ENCODE results near the gene STIMATE.

STIMATE gene

GRCh38 chr3:52811452-52812011, 85.8 kb downstream of the STIMATE start:
- no peak for DNase-seq

GRCh38 chr3:52810923-52811322, 86.4 kb downstream of the STIMATE start:
- DNase-seq: no peak

GRCh38 chr3:52809662-52810377, 87.5 kb downstream of the STIMATE start:
- DNase-seq: no peak

- DNase-seq: no peak
Measured at GRCh38 chr3:52809149-52809548, 88.2 kb downstream of the STIMATE start.

GRCh38 chr3:52805270-52806039, 91.9 kb downstream of the STIMATE start:
- DNase-seq: no peak

- no peak for DNase-seq
Measured at GRCh38 chr3:52801839-52802238, 95.5 kb downstream of the STIMATE start.

GRCh38 chr3:52800079-52800478, 97.3 kb downstream of the STIMATE start:
- DNase-seq: no peak

GRCh38 chr3:52798978-52799476, 98.3 kb downstream of the STIMATE start:
- DNase-seq: peak; percentile 8

GRCh38 chr3:52798376-52798977, 98.9 kb downstream of the STIMATE start:
- no peak for DNase-seq

GRCh38 chr3:52796411-52796810, 100.9 kb downstream of the STIMATE start:
- no peak for DNase-seq

GRCh38 chr3:52795298-52795900, 101.9 kb downstream of the STIMATE start:
- no peak for DNase-seq

GRCh38 chr3:52794612-52795099, 102.7 kb downstream of the STIMATE start, which contains the start of gene ITIH3:
Gene ITIH3, plus strand, starts transcription at chr3:52794796. Its CDS starts 8 bp downstream, at chr3:52794804.
- DNase-seq: no peak

- DNase-seq: no peak
Measured at GRCh38 chr3:52793702-52794611, 103.4 kb downstream of the STIMATE start.

GRCh38 chr3:52792961-52793695, 104.2 kb downstream of the STIMATE start:
- DNase-seq: no peak

- DNase-seq: no peak
Measured at GRCh38 chr3:52792413-52792812, 104.9 kb downstream of the STIMATE start.

- no peak for DNase-seq
Measured at GRCh38 chr3:52791928-52792327, 105.4 kb downstream of the STIMATE start.

- no peak for DNase-seq
Measured at GRCh38 chr3:52791366-52791765, 106.0 kb downstream of the STIMATE start.

GRCh38 chr3:52790741-52791140, 106.6 kb downstream of the STIMATE start:
- no peak for DNase-seq

- DNase-seq: no peak
Measured at GRCh38 chr3:52790337-52790736, 107.0 kb downstream of the STIMATE start.

- DNase-seq: no peak
Measured at GRCh38 chr3:52789746-52790040, 107.7 kb downstream of the STIMATE start.
